ENCODE measurements around the gene SPOP.

Gene SPOP

GRCh38 chr17:49715216-49715615 lies 37.3 kb upstream of the SPOP start:
- H3K4me1 ChIP-seq (ENCODE audit: control insufficient read depth, insufficient read depth, low read length): no peaks in the 10 kb centered on the region
- H3K36me3 ChIP-seq (ENCODE audit: control insufficient read depth in 2 of 2, insufficient read depth in 1 of 2, low read length in 2 of 2): peaks cover 20 to 55% of the 10 kb centered on the region in 2 experiments
- POLR2A ChIA-PET: interaction anchor here (3.6 kb wide), 1 partner anchor 49 kb away, joined by 17 read pairs; the partner anchor contains the start of gene FAM117A
- H3K27ac ChIP-seq (ENCODE audit: extremely low read depth, low read depth, low read length): no peak overlapping the region
- TF ChIP-seq BCL6B (tag by site-specific recombination; IDR thresholded peaks at IDR 0.05) (no peak), ZNF416 (tag by site-specific recombination; IDR thresholded peaks at IDR 0.05) (no peak), ZNF221 (tag by site-specific recombination; IDR thresholded peaks at IDR 0.05; ENCODE audit: borderline replicate concordance) (no peak), ZNF747 (tag by site-specific recombination; IDR thresholded peaks at IDR 0.05) (no peak), PRDM10 (tag by site-specific recombination; IDR thresholded peaks at IDR 0.05) (no peak), ZBTB10 (tag by site-specific recombination; IDR thresholded peaks at IDR 0.05) (no peak)
- H3K9me3 ChIP-seq (ENCODE audit: control insufficient read depth, insufficient read depth, low read depth, low read length): no peaks in the 10 kb centered on the region
- CTCF ChIA-PET: interaction anchor here (1.6 to 2.3 kb wide), 2 partner anchors 140 to 145 kb away, joined by 3 to 7 read pairs; no protein-coding TSS in a partner anchor
- no peak overlapping the region for H3K4me3 ChIP-seq (ENCODE audit: low read depth, low read length)

GRCh38 chr17:49708515-49709183 lies 30.8 kb upstream of the SPOP start:
- H3K4me3 ChIP-seq (ENCODE audit: low read depth, low read length): peak overlapping the region; percentile 47

GRCh38 chr17:49707608-49708514 lies 30.0 kb upstream of the SPOP start, which contains the start of gene SLC35B1:
Gene SLC35B1 (minus strand): TSS chr17:49707964. CDS start chr17:49707833, 131 bp downstream.
- peaks cover 7 to 39% of the 10 kb centered on the region in 2 experiments for H3K36me3 ChIP-seq (ENCODE audit: control insufficient read depth in 2 of 2, insufficient read depth in 1 of 2, low read length in 2 of 2)
- H3K4me1 ChIP-seq (ENCODE audit: control insufficient read depth, insufficient read depth, low read length): no peaks in the 10 kb centered on the region
- H3K4me3 ChIP-seq (ENCODE audit: low read depth, low read length): peak within 1 kb of the TSS; percentile 88
- ChIA-PET CTCF (interaction anchor here (0.6 to 27.1 kb wide), 36 partner anchors 11 to 386 kb away, joined by 3 to 486 read pairs (median 4); partner anchors contain the start of gene NXPH3), POLR2A (interaction anchor here (0.5 to 4.7 kb wide), 16 partner anchors 9 to 351 kb away, joined by 3 to 67 read pairs (median 4); partner anchors contain the start of genes FAM117A, KAT7 and PHB1)
- H3K27ac ChIP-seq (ENCODE audit: extremely low read depth, low read depth, low read length): peak within 1 kb of the TSS; percentile 93
- H3K9me3 ChIP-seq (ENCODE audit: control insufficient read depth, insufficient read depth, low read depth, low read length): no peaks in the 10 kb centered on the region
- no peak for TF ChIP-seq ZNF23 (tag by site-specific recombination; IDR thresholded peaks at IDR 0.05; ENCODE audit: borderline replicate concordance)
- TF ChIP-seq ZNF157 (tag by site-specific recombination; IDR thresholded peaks at IDR 0.05): no peak
- TF ChIP-seq FEZF1 (tag by site-specific recombination; IDR thresholded peaks at IDR 0.05): peak; percentile 38; the same call in 1 of the 2 replicates
- TF ChIP-seq ZNF354C (tag by site-specific recombination; IDR thresholded peaks at IDR 0.05; ENCODE audit: borderline replicate concordance, low read depth): no peak
- peak; percentile 29 for TF ChIP-seq ZBTB11 (tag by site-specific recombination; conservative IDR thresholded peaks at IDR 0.05; ENCODE audit: low read depth)
- peak; percentile 62; the same call in 1 of the 2 replicates for TF ChIP-seq ZNF391 (tag by site-specific recombination; IDR thresholded peaks at IDR 0.05; ENCODE audit: borderline replicate concordance, low read depth)
- peak; percentile 91 for TF ChIP-seq ZIC2 (tag by site-specific recombination; IDR thresholded peaks at IDR 0.05)

More at GRCh38 chr17:49708515-49709183, 30.8 kb upstream of the SPOP start:
- ChIA-PET POLR2A (interaction anchor here (0.7 to 4.7 kb wide), 11 partner anchors 10 to 352 kb away, joined by 3 to 67 read pairs (median 4); partner anchors contain the start of genes FAM117A and KAT7), CTCF (interaction anchor here (0.6 to 27.1 kb wide), 29 partner anchors 10 to 386 kb away, joined by 3 to 486 read pairs (median 5); partner anchors contain the start of gene NXPH3)
- TF ChIP-seq ZSCAN16 (tag by site-specific recombination; IDR thresholded peaks at IDR 0.05) (peak; percentile 73), ZNF2 (tag by site-specific recombination; IDR thresholded peaks at IDR 0.05) (no peak)
- Histone ChIP-seq H3K4me1 (ENCODE audit: control insufficient read depth, insufficient read depth, low read length) (no peaks in the 10 kb centered on the region), H3K36me3 (ENCODE audit: control insufficient read depth in 2 of 2, insufficient read depth in 1 of 2, low read length in 2 of 2) (peaks cover 4 to 32% of the 10 kb centered on the region in 2 experiments), H3K27ac (ENCODE audit: extremely low read depth, low read depth, low read length) (no peak overlapping the region), H3K9me3 (ENCODE audit: control insufficient read depth, insufficient read depth, low read depth, low read length) (no peaks in the 10 kb centered on the region)
